Uterus (tissue), 2 donors: ENCODE measurements around the gene KCNS3.

Experiments
- POLR2A ChIP-seq, 2 donors: fragments of 450-650 bp; IDR thresholded peaks; one replicate each; pipeline ENCODE4 v1.6.1; 2016; ENCODE audit warnings: antibody characterized with exemption in 2 of 2, mild to moderate bottlenecking in 1 of 2, moderate library complexity in 1 of 2
- TF ChIP-seq, protein P1 (sequence below), 4 experiments: fragments of 200-600 bp in 2 of 4; fragments of 450-650 bp in 2 of 4; sonication (generic) in 2 of 4; IDR thresholded peaks; one replicate each; pipeline ENCODE4 v1.5.1; 2016 to 2019; ENCODE audit warnings: antibody characterized with exemption in 4 of 4, mild to moderate bottlenecking in 2 of 4, moderate library complexity in 1 of 4

DNA sequence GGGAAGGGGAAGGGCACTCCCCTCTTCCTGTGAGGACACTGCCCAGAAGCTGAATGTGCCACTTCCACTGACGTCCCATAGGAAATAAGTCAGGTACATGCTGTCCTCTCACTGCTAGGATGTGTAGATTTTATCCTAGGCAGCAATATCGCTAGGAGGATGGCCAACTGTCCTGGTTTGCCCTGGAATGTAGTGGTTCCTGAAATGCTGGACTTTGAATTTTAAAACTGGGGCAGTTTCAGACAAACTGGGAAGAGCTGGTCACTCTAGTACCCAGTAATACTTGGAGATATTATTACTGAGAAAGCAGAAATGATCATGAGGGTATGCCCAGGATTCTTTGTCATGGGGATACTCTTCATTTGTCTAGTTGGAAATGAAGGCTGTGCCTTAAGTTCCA is 5.4 kb upstream of the KCNS3 start:
- TF ChIP-seq, protein P1, sequence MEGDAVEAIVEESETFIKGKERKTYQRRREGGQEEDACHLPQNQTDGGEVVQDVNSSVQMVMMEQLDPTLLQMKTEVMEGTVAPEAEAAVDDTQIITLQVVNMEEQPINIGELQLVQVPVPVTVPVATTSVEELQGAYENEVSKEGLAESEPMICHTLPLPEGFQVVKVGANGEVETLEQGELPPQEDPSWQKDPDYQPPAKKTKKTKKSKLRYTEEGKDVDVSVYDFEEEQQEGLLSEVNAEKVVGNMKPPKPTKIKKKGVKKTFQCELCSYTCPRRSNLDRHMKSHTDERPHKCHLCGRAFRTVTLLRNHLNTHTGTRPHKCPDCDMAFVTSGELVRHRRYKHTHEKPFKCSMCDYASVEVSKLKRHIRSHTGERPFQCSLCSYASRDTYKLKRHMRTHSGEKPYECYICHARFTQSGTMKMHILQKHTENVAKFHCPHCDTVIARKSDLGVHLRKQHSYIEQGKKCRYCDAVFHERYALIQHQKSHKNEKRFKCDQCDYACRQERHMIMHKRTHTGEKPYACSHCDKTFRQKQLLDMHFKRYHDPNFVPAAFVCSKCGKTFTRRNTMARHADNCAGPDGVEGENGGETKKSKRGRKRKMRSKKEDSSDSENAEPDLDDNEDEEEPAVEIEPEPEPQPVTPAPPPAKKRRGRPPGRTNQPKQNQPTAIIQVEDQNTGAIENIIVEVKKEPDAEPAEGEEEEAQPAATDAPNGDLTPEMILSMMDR (IDR thresholded peaks at IDR 0.05) = no peak
- TF ChIP-seq POLR2A (IDR thresholded peaks at IDR 0.05) = no peak
